Jurkat, Clone E6-1 (cell line): ENCODE measurements around the gene GPR87. TPM values are rescaled to one million over a fixed set of nuclear protein-coding genes. Genes with fewer than 3 reads are reported as not detected.
A peak's percentile ranks its signal among the peaks of the same experiment; 100 is the strongest.

Experiments used
- DNase-seq: peaks from one replicate; pipeline ENCODE4 v3.0.0-alpha.2; 2011; ENCODE audit warnings: low read depth, low spot score
- H3K4me3 ChIP-seq: 2 replicates; pipeline ENCODE4 v1.5.1; 2011; ENCODE audit warnings: mild to moderate bottlenecking, low read length, control low read depth, moderate library complexity
- polyA plus RNA-seq: library from polyadenylated mRNA; unstranded; fragments of >200 nt; gene quantifications from one replicate; pipeline ENCODE4 v1.2.1, GENCODE V29; 2012; ENCODE audit warnings: missing spikeins; ENCODE audit not compliant: insufficient read length, insufficient read depth

The GPR87 gene
- polyA plus RNA-seq = not detected

DNA sequence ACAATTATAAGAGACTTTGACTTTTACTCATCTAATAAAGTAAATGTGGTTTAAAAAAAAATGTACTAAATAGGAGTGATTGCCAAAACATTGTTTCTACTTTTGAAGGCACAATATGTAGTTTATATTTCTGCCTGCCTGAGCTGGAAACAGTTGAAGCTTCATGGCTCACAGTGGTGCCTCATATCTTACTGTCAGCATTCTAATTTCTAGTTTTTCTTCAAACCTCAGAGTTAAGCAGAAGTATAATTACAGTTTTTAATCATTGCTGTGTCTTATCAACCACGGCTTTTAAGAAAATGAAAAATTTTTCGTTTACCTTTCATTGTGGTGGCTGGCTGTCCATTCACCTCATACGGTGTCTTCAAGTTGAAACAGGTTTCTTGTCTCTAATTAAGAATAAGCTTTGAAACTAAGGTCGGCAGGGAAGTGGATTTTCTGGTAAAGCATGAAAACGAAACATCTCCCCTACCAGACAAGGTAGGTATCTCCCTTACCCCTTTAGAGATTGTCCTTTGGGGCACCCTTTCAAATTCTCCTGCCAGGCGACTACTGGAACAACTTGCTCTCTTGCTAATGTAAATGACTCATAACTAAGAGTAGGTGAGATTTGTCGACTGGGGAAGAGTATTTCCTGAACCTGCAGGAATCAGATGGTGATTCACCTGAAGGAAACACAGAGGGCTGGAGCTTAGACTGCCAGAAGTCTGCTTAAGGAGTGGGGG is at the start of gene GPR87:
TSS of gene GPR87 (minus strand) at position 554 of the 725 bp plus-strand sequence. CDS start 16,720 bp downstream, outside the sequence.
- no peak within 1 kb of the TSS for H3K4me3 ChIP-seq
- no peak for DNase-seq

DNA sequence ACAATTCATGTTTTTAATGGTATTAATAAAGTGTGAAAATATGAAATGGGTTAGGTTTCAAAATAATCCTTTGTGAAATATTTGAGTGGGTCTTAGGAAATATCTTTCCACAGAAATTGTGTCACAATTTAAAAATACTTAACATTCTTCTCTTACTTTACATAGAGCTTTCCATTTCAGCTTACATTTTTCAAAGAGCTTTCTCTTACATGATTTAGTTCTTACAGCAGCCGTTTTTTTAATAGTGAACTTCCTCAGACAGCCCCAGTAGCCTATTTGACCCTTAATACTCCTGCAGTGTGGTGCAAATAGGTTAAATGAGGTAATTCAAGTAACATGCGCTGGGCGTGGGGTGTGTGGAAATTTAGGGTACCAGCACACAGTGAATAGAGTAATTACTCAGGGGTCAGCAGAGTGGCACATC is 46.1 kb upstream of the GPR87 start:
- DNase-seq = no peak
- H3K4me3 ChIP-seq = no peak overlapping the region

GRCh38 chr3:151357463-151357850 is 40.8 kb upstream of the GPR87 start:
- H3K4me3 ChIP-seq = no peak overlapping the region
- no peak for DNase-seq

GRCh38 chr3:151356794-151357462 is 40.3 kb upstream of the GPR87 start:
- DNase-seq = no peak
- no peak overlapping the region for H3K4me3 ChIP-seq

- DNase-seq = no peak
- no peak overlapping the region for H3K4me3 ChIP-seq
These were observed 35.0 kb upstream of the GPR87 start for GRCh38 chr3:151351648-151352047.

- DNase-seq = no peak
These were observed 34.6 kb upstream of the GPR87 start for GRCh38 chr3:151351219-151351618.

DNA sequence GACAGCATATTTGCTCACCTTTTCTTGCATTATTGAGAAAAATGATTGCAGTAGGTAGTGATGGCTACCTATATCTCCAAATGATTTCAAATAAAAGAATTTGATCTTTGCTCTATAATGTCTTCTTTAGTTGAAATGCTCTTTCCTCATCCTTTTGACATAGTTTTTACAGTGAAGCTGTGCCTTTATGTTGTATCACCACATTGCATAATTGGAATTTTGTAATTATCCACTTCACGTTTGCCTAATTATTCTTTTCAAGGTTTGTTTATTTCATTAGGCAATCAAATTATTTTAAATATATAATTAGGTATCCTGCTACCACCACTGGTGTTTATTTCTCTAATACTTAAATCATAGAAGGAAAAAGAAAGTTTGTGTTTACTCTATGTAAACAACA is 34.0 kb upstream of the GPR87 start:
- no peak for DNase-seq
- no peak overlapping the region for H3K4me3 ChIP-seq

More at GRCh38 chr3:151351219-151351618, 34.6 kb upstream of the GPR87 start:
- no peak overlapping the region for H3K4me3 ChIP-seq

GRCh38 chr3:151347432-151347831 is 30.8 kb upstream of the GPR87 start:
- DNase-seq = no peak

GRCh38 chr3:151346292-151346691 is 29.7 kb upstream of the GPR87 start:
- no peak overlapping the region for H3K4me3 ChIP-seq
- DNase-seq = no peak

More at GRCh38 chr3:151347432-151347831, 30.8 kb upstream of the GPR87 start:
- H3K4me3 ChIP-seq = no peak overlapping the region

- H3K4me3 ChIP-seq = no peak overlapping the region
- DNase-seq = no peak
These were observed 29.2 kb upstream of the GPR87 start for GRCh38 chr3:151345859-151346258.

DNA sequence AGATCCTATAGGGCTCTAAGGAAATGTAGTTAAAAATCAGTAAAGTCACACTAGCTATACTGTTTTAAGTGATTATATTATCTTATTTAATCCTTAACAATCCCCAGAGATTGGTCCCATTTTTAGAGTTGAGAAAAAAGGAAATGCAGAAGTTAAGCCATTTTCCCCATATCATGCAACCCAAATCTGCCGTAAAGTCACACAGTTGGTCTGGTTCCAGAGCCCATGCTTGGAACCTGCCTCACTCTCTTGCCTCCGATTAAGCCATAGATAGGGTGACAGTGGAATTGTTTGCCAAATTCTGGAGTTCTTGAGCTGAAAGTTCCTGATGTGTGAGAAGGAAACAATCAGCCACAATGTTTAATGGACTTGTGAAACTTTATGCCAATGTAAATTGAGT is 15.1 kb upstream of the GPR87 start:
- DNase-seq = no peak

DNA sequence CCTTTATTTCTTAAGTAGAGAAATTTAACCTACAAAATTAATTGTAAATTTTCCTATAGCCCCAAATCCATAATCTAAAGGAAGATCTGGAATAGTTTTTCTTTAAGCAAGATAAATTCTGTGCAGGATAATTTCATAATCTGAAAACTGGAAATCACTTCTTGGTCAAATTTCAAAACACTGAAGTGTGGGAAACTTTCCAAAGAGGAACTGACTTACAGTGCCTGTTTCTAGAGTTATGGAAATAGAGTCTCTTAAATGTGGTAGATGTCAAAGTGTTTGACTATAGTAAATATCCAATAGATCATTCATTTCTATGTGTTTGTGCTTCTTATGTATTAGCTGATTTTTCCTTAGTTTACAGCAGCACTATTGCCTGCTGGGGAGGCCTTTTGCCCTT is 14.3 kb upstream of the GPR87 start:
- DNase-seq = no peak

More for the DNA sequence above, 15.1 kb upstream of the GPR87 start:
- H3K4me3 ChIP-seq = no peak overlapping the region

GRCh38 chr3:151330379-151330778 is 13.8 kb upstream of the GPR87 start:
- H3K4me3 ChIP-seq = no peak overlapping the region
- no peak for DNase-seq

More for the DNA sequence above, 14.3 kb upstream of the GPR87 start:
- no peak overlapping the region for H3K4me3 ChIP-seq

DNA sequence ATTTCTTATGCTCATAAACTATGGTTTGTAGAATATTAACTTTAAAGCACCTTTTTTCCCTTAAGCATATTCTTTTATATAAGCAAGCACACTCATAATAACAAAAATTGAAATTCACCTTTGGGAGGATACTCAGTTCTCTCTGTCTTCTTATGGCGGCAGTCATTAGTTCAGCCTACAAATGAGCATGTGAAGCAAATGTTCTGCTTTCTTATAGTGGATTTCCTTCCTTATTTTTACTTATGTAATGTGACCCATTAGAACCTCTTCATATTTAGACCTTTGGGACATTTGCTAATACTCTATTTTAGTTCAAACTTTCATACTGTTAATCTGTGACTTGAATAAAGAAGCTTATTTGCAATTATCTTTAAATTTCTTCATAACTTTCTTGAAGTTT is 12.7 kb upstream of the GPR87 start, which contains the start of gene P2RY13:
TSS of gene P2RY13 (minus strand) at position 187 of the 400 bp plus-strand sequence. CDS start at position 166, 21 bp downstream.
- no peak for DNase-seq
- no peak within 1 kb of the TSS for H3K4me3 ChIP-seq

- DNase-seq = no peak
- H3K4me3 ChIP-seq = no peak overlapping the region
These were observed 11.8 kb upstream of the GPR87 start for GRCh38 chr3:151328298-151328995.

- peak; percentile 8 for DNase-seq
These were observed 11.1 kb upstream of the GPR87 start for GRCh38 chr3:151327571-151328198.

GRCh38 chr3:151322511-151322910 is 5.9 kb upstream of the GPR87 start:
- H3K4me3 ChIP-seq = no peak overlapping the region
- no peak for DNase-seq

More at GRCh38 chr3:151327571-151328198, 11.1 kb upstream of the GPR87 start:
- no peak overlapping the region for H3K4me3 ChIP-seq

GRCh38 chr3:151321526-151321925 is 4.9 kb upstream of the GPR87 start:
- no peak overlapping the region for H3K4me3 ChIP-seq

DNA sequence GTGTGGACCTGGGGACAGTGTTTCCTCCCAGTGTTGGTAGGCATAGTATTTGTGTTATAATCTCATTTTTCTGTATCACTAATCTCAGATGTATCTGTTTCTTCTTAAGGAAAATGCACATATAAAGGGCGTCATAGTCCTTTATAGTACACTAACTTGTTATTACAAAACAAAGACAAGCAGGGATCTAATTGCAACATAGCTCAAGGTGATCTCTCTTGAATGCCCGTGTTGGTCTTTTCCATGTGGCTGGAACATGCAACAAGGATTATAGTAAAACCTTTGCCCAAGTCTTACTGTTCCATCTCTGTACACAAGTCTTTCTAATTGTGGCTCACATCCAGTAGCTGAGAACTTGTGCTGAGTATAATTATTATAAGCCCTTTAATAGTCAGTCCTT is 3.5 kb upstream of the GPR87 start:
- no peak overlapping the region for H3K4me3 ChIP-seq
- DNase-seq = no peak

More at GRCh38 chr3:151321526-151321925, 4.9 kb upstream of the GPR87 start:
- no peak for DNase-seq
